ENCODE data around the gene EFHD1.

Gene EFHD1

GRCh38 chr2:232649033-232649432 is 15.6 kb downstream of the EFHD1 start:
- Mint-ChIP-seq H3K9me3 (no peaks in the 10 kb centered on the region), H3K27me3 (ENCODE audit: low read depth) (peaks cover 9% of the 10 kb centered on the region), H3K4me1 (peaks cover 5% of the 10 kb centered on the region), H3K4me3 (no peak overlapping the region), H3K36me3 (ENCODE audit: low read depth) (no peaks in the 10 kb centered on the region), H3K27ac (no peak overlapping the region)
- no peak for TF ChIP-seq CTCF (IDR thresholded peaks at IDR 0.05; ENCODE audit: unreplicated experiment in 3 of 3)

- Mint-ChIP-seq H3K36me3 (ENCODE audit: low read depth) (no peaks in the 10 kb centered on the region), H3K9me3 (no peaks in the 10 kb centered on the region), H3K4me1 (peaks cover 10% of the 10 kb centered on the region), H3K27ac (peak overlapping the region; percentile 3 to 58 (median 11)), H3K27me3 (ENCODE audit: low read depth) (peaks cover 4% of the 10 kb centered on the region), H3K4me3 (no peak overlapping the region)
- no peak for TF ChIP-seq CTCF (IDR thresholded peaks at IDR 0.05; ENCODE audit: unreplicated experiment in 3 of 3)
Observed at GRCh38 chr2:232652505-232652851, 19.1 kb downstream of the EFHD1 start.

- H3K27me3 Mint-ChIP-seq (ENCODE audit: low read depth), result peaks cover 9% of the 10 kb centered on the region
- no peak overlapping the region for H3K27ac Mint-ChIP-seq
- H3K4me1 Mint-ChIP-seq, result peaks cover 10% of the 10 kb centered on the region
- TF ChIP-seq CTCF (IDR thresholded peaks at IDR 0.05; ENCODE audit: unreplicated experiment in 3 of 3), result no peak
- H3K4me3 Mint-ChIP-seq, result no peak overlapping the region
- no peaks in the 10 kb centered on the region for H3K9me3 Mint-ChIP-seq
- H3K36me3 Mint-ChIP-seq (ENCODE audit: low read depth), result no peaks in the 10 kb centered on the region
Observed at GRCh38 chr2:232653441-232653840, 20.0 kb downstream of the EFHD1 start.

GRCh38 chr2:232655392-232655791 is 22.0 kb downstream of the EFHD1 start:
- Mint-ChIP-seq H3K4me3 (no peak overlapping the region), H3K36me3 (ENCODE audit: low read depth) (no peaks in the 10 kb centered on the region), H3K9me3 (no peaks in the 10 kb centered on the region), H3K4me1 (peaks cover 10% of the 10 kb centered on the region), H3K27ac (no peak overlapping the region), H3K27me3 (ENCODE audit: low read depth) (peaks cover 5% of the 10 kb centered on the region)
- no peak for TF ChIP-seq CTCF (IDR thresholded peaks at IDR 0.05; ENCODE audit: unreplicated experiment in 3 of 3)

- peaks cover 2% of the 10 kb centered on the region for H3K9me3 Mint-ChIP-seq
- H3K27me3 Mint-ChIP-seq (ENCODE audit: low read depth), result peaks cover 9% of the 10 kb centered on the region
- peaks cover 4% of the 10 kb centered on the region for H3K36me3 Mint-ChIP-seq (ENCODE audit: low read depth)
- no peak for TF ChIP-seq CTCF (IDR thresholded peaks at IDR 0.05; ENCODE audit: unreplicated experiment in 3 of 3)
- no peak overlapping the region for H3K4me3 Mint-ChIP-seq
- peaks cover 4% of the 10 kb centered on the region for H3K4me1 Mint-ChIP-seq
- no peak overlapping the region for H3K27ac Mint-ChIP-seq
Observed at GRCh38 chr2:232658217-232658785, 24.9 kb downstream of the EFHD1 start.

GRCh38 chr2:232659359-232659758 is 26.0 kb downstream of the EFHD1 start:
- Mint-ChIP-seq H3K4me1 (peaks cover 4% of the 10 kb centered on the region), H3K4me3 (no peak overlapping the region), H3K36me3 (ENCODE audit: low read depth) (peaks cover 4% of the 10 kb centered on the region), H3K27ac (no peak overlapping the region), H3K9me3 (peaks cover 2% of the 10 kb centered on the region), H3K27me3 (ENCODE audit: low read depth) (peaks cover 9% of the 10 kb centered on the region)
- no peak for TF ChIP-seq CTCF (IDR thresholded peaks at IDR 0.05; ENCODE audit: unreplicated experiment in 3 of 3)

Measured in nephron (organoid).